ENCODE measurements around the gene ARFGEF2. TPM values are rescaled to one million over a fixed set of nuclear protein-coding genes. Genes with fewer than 3 reads are reported as not detected.
A peak's percentile ranks its signal among the peaks of the same experiment; 100 is the strongest.

ARFGEF2 gene
- total and polyA plus RNA-seq, 3 experiments from 2014 or later = 9.5 to 37.6 (median 36.6) TPM

GRCh38 chr20:49037962-49038387, 116.5 kb downstream of the ARFGEF2 start:
- H3K4me3 ChIP-seq (ENCODE audit: low read length) = no peak overlapping the region

GRCh38 chr20:49039854-49040253, 118.3 kb downstream of the ARFGEF2 start:
- Histone ChIP-seq H3K36me3 (ENCODE audit: insufficient read depth, low read length) (no peaks in the 10 kb centered on the region), H3K27ac (ENCODE audit: low read depth, low read length) (no peak overlapping the region), H3K4me3 (ENCODE audit: low read length) (no peak overlapping the region), H3K9me3 (ENCODE audit: low read length) (no peaks in the 10 kb centered on the region), H3K4me1 (ENCODE audit: insufficient read depth, low read length) (peaks cover 15% of the 10 kb centered on the region), H3K27me3 (ENCODE audit: insufficient read depth, low read length, poor library complexity, severe bottlenecking) (no peaks in the 10 kb centered on the region)
- Mint-ChIP-seq H3K4me3 (peak overlapping the region in 1 of 7 donors; percentile 50), H3K36me3 (peaks cover 0 to 9% (median 0%) of the 10 kb centered on the region in 3 donors), H3K27me3 (no peaks in the 10 kb centered on the region), H3K9me3 (no peaks in the 10 kb centered on the region), H3K4me1 (peaks cover 11 to 28% (median 18%) of the 10 kb centered on the region in 3 donors), H3K27ac (peak overlapping the region in 2 of 8 donors; percentile 52 to 81)
- CTCF ChIA-PET = no interaction called here
- DNase-seq = no peak
- POLR2A ChIA-PET = no interaction called here

More at GRCh38 chr20:49037962-49038387, 116.5 kb downstream of the ARFGEF2 start:
- peaks cover 3% of the 10 kb centered on the region for H3K36me3 ChIP-seq (ENCODE audit: insufficient read depth, low read length)
- Mint-ChIP-seq H3K36me3 (peaks cover 0 to 28% (median 4%) of the 10 kb centered on the region in 3 donors), H3K9me3 (no peaks in the 10 kb centered on the region), H3K27ac (peak overlapping the region; percentile 41 to 92 (median 81)), H3K4me1 (peaks cover 11 to 25% (median 18%) of the 10 kb centered on the region in 3 donors), H3K27me3 (no peaks in the 10 kb centered on the region), H3K4me3 (peak overlapping the region in 5 of 7 donors; percentile 8 to 72 (median 49))
- CTCF ChIA-PET = interaction anchor here (1.1 to 1.7 kb wide), 3 partner anchors 9 to 11 kb away, joined by 3 to 5 read pairs (median 3); no protein-coding TSS in a partner anchor
- no peak overlapping the region for H3K27ac ChIP-seq (ENCODE audit: low read depth, low read length)
- H3K27me3 ChIP-seq (ENCODE audit: insufficient read depth, low read length, poor library complexity, severe bottlenecking) = no peaks in the 10 kb centered on the region
- H3K9me3 ChIP-seq (ENCODE audit: low read length) = no peaks in the 10 kb centered on the region
- peak in 2 of 5 donors; percentile 10 to 29 for DNase-seq
- POLR2A ChIA-PET = interaction anchor here (1.5 kb wide), 1 partner anchor 9 kb away, joined by 5 read pairs; the partner anchor contains the start of gene CSE1L
- peaks cover 15% of the 10 kb centered on the region for H3K4me1 ChIP-seq (ENCODE audit: insufficient read depth, low read length)

GRCh38 chr20:49043000-49043399, 121.5 kb downstream of the ARFGEF2 start:
- Histone ChIP-seq H3K36me3 (ENCODE audit: insufficient read depth, low read length) (no peaks in the 10 kb centered on the region), H3K27ac (ENCODE audit: low read depth, low read length) (no peak overlapping the region), H3K27me3 (ENCODE audit: insufficient read depth, low read length, poor library complexity, severe bottlenecking) (no peaks in the 10 kb centered on the region), H3K4me1 (ENCODE audit: insufficient read depth, low read length) (peaks cover 23% of the 10 kb centered on the region), H3K9me3 (ENCODE audit: low read length) (no peaks in the 10 kb centered on the region), H3K4me3 (ENCODE audit: low read length) (no peak overlapping the region)
- ChIA-PET CTCF (no interaction called here), POLR2A (no interaction called here)
- Mint-ChIP-seq H3K27me3 (no peaks in the 10 kb centered on the region), H3K36me3 (peaks cover 0 to 15% (median 0%) of the 10 kb centered on the region in 3 donors), H3K27ac (peak overlapping the region in 2 of 8 donors; percentile 48 to 72), H3K9me3 (no peaks in the 10 kb centered on the region), H3K4me1 (peaks cover 22 to 40% (median 31%) of the 10 kb centered on the region in 3 donors), H3K4me3 (peak overlapping the region in 2 of 7 donors; percentile 65 to 66)
- DNase-seq = no peak

- Mint-ChIP-seq H3K4me3 (peak overlapping the region; percentile 97 to 100 (median 99)), H3K36me3 (peaks cover 0 to 24% (median 0%) of the 10 kb centered on the region in 3 donors), H3K27me3 (no peaks in the 10 kb centered on the region), H3K4me1 (peaks cover 26 to 44% (median 35%) of the 10 kb centered on the region in 3 donors), H3K27ac (peak overlapping the region; percentile 96 to 99 (median 98)), H3K9me3 (no peaks in the 10 kb centered on the region)
- H3K36me3 ChIP-seq (ENCODE audit: insufficient read depth, low read length) = no peaks in the 10 kb centered on the region
- ChIA-PET POLR2A (interaction anchor here (0.9 to 2.0 kb wide), 4 partner anchors 8 to 235 kb away, joined by 4 to 9 read pairs (median 4); no protein-coding TSS in a partner anchor), CTCF (interaction anchor here (0.9 to 1.3 kb wide), 3 partner anchors 16 to 425 kb away, joined by 3 to 4 read pairs (median 3); no protein-coding TSS in a partner anchor)
- peak overlapping the region; percentile 80 for H3K4me3 ChIP-seq (ENCODE audit: low read length)
- no peaks in the 10 kb centered on the region for H3K27me3 ChIP-seq (ENCODE audit: insufficient read depth, low read length, poor library complexity, severe bottlenecking)
- H3K9me3 ChIP-seq (ENCODE audit: low read length) = no peaks in the 10 kb centered on the region
- DNase-seq = peak in 3 of 5 donors; percentile 3 to 49 (median 13)
- H3K4me1 ChIP-seq (ENCODE audit: insufficient read depth, low read length) = peaks cover 26% of the 10 kb centered on the region
- peak overlapping the region; percentile 77 for H3K27ac ChIP-seq (ENCODE audit: low read depth, low read length)
Measured at GRCh38 chr20:49045440-49046086, 124.1 kb downstream of the ARFGEF2 start.

GRCh38 chr20:49046087-49046900, 124.8 kb downstream of the ARFGEF2 start, which contains the start of gene CSE1L:
TSS of gene CSE1L (plus strand) at chr20:49046312. CDS start at chr20:49058464, 12,152 bp downstream.
- Mint-ChIP-seq H3K36me3 (peaks cover 0 to 30% (median 0%) of the 10 kb centered on the region in 3 donors), H3K9me3 (no peaks in the 10 kb centered on the region), H3K27me3 (no peaks in the 10 kb centered on the region), H3K4me1 (peaks cover 28 to 50% (median 42%) of the 10 kb centered on the region in 3 donors), H3K27ac (peak within 1 kb of the TSS; percentile 96 to 99 (median 98)), H3K4me3 (peak within 1 kb of the TSS; percentile 97 to 100 (median 99))
- H3K27me3 ChIP-seq (ENCODE audit: insufficient read depth, low read length, poor library complexity, severe bottlenecking) = no peaks in the 10 kb centered on the region
- peak within 1 kb of the TSS; percentile 77 for H3K27ac ChIP-seq (ENCODE audit: low read depth, low read length)
- H3K9me3 ChIP-seq (ENCODE audit: low read length) = no peaks in the 10 kb centered on the region
- peaks cover 33% of the 10 kb centered on the region for H3K4me1 ChIP-seq (ENCODE audit: insufficient read depth, low read length)
- H3K4me3 ChIP-seq (ENCODE audit: low read length) = peak within 1 kb of the TSS; percentile 80
- POLR2A ChIA-PET = interaction anchor here (0.6 to 2.0 kb wide), 6 partner anchors 9 to 235 kb away, joined by 3 to 9 read pairs (median 4); partner anchors contain the start of gene DDX27
- DNase-seq = peak; percentile 89 to 95 (median 92)
- CTCF ChIA-PET = interaction anchor here (0.9 to 1.5 kb wide), 4 partner anchors 9 to 171 kb away, joined by 3 to 4 read pairs (median 3); no protein-coding TSS in a partner anchor
- no peaks in the 10 kb centered on the region for H3K36me3 ChIP-seq (ENCODE audit: insufficient read depth, low read length)

GRCh38 chr20:49052334-49052733, 130.8 kb downstream of the ARFGEF2 start:
- peaks cover 53 to 90% (median 76%) of the 10 kb centered on the region in 3 donors for H3K4me1 Mint-ChIP-seq
- H3K4me3 Mint-ChIP-seq = no peak overlapping the region
- peaks cover 49% of the 10 kb centered on the region for H3K4me1 ChIP-seq (ENCODE audit: insufficient read depth, low read length)
- no peaks in the 10 kb centered on the region for H3K9me3 ChIP-seq (ENCODE audit: low read length)
- ChIA-PET POLR2A (no interaction called here), CTCF (no interaction called here)
- H3K27me3 Mint-ChIP-seq = no peaks in the 10 kb centered on the region
- H3K4me3 ChIP-seq (ENCODE audit: low read length) = no peak overlapping the region
- H3K27ac Mint-ChIP-seq = peak overlapping the region in 3 of 8 donors; percentile 4 to 69 (median 44)
- no peaks in the 10 kb centered on the region for H3K9me3 Mint-ChIP-seq
- H3K36me3 Mint-ChIP-seq = peaks cover 0 to 49% (median 5%) of the 10 kb centered on the region in 3 donors
- no peaks in the 10 kb centered on the region for H3K27me3 ChIP-seq (ENCODE audit: insufficient read depth, low read length, poor library complexity, severe bottlenecking)
- no peak overlapping the region for H3K27ac ChIP-seq (ENCODE audit: low read depth, low read length)
- DNase-seq = no peak
- H3K36me3 ChIP-seq (ENCODE audit: insufficient read depth, low read length) = no peaks in the 10 kb centered on the region

GRCh38 chr20:49054056-49054643, 132.6 kb downstream of the ARFGEF2 start:
- Histone ChIP-seq H3K27ac (ENCODE audit: low read depth, low read length) (no peak overlapping the region), H3K9me3 (ENCODE audit: low read length) (no peaks in the 10 kb centered on the region), H3K36me3 (ENCODE audit: insufficient read depth, low read length) (peaks cover 4% of the 10 kb centered on the region), H3K27me3 (ENCODE audit: insufficient read depth, low read length, poor library complexity, severe bottlenecking) (no peaks in the 10 kb centered on the region), H3K4me1 (ENCODE audit: insufficient read depth, low read length) (peaks cover 34% of the 10 kb centered on the region), H3K4me3 (ENCODE audit: low read length) (no peak overlapping the region)
- H3K27me3 Mint-ChIP-seq = no peaks in the 10 kb centered on the region
- ChIA-PET POLR2A (no interaction called here), CTCF (no interaction called here)
- H3K4me1 Mint-ChIP-seq = peaks cover 44 to 77% (median 59%) of the 10 kb centered on the region in 3 donors
- H3K9me3 Mint-ChIP-seq = no peaks in the 10 kb centered on the region
- peaks cover 0 to 53% (median 5%) of the 10 kb centered on the region in 3 donors for H3K36me3 Mint-ChIP-seq
- peak overlapping the region in 6 of 8 donors; percentile 2 to 41 (median 23) for H3K27ac Mint-ChIP-seq
- peak overlapping the region in 5 of 7 donors; percentile 0 to 36 (median 12) for H3K4me3 Mint-ChIP-seq
- DNase-seq = no peak
